KG1 (cell line): ENCODE results near the gene SLN.
"Not testable (repeated sequence)": the region's sequence is repeated elsewhere in the genome, so short reads cannot be mapped to it uniquely, and the experiment has no call there.

Source experiments
- DNase-seq: peaks from one replicate; lab custom pipeline; 2025; lab: John Stamatoyannopoulos, UW

Gene SLN

DNA sequence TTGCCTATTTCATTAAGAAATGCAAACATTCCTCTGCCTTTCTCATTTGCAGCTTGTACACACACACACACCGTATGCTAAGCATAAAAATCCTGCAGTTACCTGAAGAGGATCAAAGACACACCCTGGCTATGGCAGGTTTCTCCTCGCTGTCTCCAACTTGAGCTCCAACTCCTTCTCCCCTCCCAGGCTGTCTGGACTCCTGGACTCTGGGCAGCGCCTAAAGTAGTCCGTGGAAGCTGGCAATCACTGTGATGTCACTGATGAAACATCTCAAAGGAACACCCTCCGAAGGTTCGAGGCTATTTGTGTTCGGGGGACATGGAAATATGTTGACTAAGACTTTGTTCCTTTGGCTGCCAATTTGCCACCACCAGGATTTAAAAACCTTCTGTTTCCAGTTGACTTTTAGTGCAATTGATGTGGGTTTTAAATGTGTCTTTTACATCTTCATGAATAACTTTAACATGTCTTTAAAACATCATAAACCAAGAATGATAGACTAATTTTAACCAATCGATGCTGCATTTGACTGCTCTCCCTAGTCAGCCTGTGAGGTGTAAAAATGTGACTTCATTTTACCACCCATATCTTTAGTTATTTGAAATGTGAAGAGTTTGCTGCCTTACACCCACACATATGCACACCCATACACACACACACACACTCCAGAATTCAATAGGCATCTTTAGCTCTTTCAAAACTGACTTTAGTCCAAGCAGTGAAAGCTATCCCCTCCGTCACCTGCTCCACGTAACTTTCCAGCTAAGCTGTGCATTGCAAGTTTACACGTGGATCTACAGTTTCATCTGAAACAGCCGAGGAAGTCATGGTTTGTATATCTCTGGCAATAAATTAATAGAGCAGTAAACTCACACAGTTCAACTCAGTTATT, at the start of gene SLN:
TSS of gene SLN (minus strand) at position 196 of the 895 bp plus-strand sequence.
- DNase-seq, result no peak

DNA sequence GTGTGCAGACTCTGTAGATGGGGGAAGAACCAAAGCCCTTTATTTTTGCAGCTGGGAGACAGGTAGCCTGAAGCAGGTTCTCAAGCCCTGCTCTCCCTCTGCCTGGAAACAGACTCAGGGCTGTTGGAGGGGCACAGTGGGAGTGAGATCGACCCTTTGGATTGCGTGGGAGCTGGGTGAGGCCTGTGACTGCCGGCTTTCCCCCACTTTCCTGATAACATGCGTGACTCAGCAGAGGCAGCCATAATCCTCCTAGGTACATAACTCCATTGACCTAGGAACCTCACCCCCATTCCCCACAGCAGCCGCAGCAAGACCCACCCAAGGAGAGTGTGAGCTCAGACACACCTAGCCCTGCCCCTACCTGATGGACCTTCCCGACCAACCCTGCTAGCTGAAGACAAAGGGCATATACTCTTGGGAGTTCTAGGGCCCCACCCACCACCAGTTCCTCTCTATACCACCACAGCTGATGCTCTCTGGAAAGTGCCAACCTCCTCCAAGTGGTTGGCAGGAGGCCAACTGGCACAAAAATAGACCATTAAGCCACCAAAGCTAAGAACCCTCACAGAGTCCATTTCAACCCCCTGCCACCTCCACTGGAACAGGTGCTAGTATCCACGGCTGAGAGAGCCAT, 47.0 kb upstream of the SLN start:
- not testable (repeated sequence) for DNase-seq

DNA sequence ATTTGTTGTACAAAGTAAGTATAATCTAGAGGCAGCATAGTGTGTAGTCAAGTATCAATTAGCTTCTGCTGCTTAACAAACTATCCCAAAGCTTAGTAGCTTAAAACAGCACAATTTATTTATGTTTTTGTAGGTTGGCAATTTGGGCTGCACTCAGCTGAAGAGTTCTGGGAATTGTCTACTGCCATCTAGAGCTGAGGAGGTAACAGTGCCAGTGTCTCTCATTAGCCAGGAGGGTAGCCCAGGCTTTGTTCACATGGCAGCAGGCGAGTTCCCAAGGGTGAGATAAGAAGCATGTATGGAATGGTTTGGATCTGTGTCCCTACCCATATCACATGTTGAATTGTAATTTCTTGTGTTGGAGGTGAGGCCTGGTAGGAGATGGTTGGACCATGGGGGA, 45.8 kb upstream of the SLN start:
- no peak for DNase-seq

DNA sequence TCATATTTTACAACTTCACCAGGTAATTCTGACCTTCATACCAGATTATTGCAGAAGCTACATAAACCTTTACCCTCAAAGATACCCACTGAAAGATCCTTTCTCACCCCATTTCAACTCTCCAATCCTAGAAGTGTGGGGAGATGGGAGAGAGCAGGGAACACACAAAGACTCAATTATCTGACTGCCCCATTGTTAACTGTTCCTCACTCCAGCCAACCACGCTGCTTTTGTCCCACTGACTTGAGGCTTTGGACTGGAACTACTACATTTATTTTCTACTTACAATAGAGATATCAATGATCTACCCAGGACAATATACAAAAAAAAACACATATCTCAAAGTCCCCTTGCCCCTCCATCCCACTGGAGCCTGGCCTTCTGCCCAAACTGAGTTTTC, 44.7 kb upstream of the SLN start:
- DNase-seq, result no peak

DNA sequence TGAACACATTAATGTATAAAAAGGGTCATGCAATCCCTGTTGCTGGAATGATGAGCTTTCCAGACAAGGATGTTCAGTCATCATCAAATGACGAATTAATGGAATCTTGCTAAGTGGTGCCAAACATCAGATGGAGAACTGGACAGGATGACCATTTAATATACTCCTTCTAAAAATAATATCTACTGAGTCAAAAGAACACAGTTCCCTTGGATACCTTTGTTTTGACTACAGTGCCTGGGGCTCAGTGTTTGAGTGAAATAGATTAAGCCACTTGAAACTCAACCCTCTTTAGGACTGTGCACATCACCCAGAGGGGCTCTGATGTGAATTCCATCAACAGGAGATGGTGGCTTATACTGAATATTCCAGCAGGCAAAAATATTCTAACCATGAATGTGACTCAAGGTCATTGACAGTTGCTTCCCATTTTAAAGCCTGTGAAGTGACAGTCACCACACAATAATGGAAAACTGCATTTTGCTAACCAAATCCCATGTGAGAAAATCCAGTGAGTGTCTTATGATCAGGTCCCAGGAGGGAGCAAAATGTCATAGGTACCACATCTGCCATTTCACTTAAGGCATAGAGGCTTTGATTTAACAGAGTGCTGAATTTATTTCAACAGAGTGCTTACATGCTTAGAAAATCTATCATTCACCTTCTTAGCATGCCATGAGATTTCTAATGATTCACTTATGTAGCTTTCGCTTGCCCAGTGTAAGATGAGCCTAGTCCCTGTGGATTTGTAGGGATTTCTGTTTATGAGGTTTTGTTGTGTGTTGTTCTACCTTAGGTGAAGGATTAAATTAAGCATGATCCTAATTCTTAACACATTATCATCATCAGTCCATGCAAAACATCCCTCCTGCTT, 41.3 kb upstream of the SLN start:
- no peak for DNase-seq

DNA sequence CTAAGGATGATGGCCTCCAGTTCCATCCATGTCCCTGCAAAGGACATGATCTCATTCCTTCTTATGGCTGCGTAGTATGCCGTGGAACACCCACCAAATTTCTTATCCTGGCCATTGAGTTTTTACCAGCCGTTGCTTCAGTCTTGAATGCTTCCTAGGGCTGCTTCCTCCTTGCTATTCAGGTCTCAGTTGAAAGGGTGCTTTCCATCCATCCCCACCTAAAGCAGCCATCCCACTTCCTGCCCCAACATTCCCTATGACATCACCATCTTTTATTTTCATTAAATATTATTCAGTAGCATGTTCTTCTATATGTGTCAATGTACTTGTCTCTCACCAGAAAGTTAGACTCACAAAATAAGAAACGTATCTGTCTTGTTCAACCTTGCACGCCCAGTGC, 40.7 kb upstream of the SLN start:
- no peak for DNase-seq

DNA sequence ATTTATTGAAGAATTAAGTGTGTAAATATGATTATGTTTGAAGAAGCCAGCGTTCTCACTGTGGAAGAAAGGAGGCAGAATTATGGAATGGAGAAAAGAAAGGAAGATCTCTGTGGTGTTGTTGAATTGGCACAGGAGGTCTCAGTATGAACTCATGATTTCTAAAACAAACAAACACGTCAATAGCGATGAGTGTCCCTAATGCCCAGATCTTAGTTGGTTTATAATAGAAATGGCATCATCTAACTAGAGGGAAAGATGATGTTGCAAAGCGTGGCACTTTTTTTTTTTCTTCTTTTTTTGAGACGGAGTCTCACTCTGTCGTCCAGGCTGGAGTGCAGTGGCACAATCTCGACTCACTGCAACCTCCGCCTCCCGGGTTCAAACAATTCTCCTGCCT, 39.2 kb upstream of the SLN start:
- no peak for DNase-seq

DNA sequence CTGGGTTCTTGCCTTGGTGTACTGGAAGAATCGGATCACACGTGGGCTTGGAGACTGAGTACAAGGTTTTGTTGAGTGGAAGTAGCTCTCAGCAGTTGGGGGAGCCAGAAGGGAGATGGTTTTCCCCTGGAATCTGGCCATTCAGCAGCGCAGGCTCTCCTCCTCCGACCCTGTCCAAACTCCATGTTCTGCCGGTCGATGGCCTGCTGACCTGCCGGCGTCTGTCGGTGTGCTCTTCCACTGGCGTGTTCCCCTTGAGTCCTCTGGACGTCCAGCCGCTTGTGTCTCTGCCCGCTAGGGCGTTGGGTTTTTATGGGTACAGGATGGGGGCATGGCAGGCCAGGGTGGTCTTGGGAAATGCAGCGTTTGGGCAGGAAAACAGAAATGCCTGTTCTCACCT, 38.5 kb upstream of the SLN start:
- DNase-seq, result no peak

DNA sequence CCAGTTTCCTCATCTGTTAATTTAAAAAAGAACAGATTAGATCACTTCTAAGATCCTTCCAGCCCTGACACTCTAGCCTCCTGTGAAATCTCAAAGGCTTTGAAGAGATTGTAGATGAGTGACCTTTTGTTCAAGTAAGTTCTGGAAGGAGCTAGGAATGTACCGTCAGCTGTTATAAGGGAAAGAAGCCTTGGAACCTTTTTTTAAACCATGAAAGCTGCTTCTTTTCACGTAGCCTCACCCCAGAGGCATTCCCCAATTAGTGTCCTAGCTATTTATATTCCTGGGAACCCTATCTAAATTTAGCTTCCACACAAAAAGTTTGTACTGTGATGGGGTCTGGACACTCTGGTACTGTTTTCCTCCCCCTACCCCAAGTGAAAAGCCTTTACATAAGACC, 35.8 kb upstream of the SLN start:
- DNase-seq, result no peak

DNA sequence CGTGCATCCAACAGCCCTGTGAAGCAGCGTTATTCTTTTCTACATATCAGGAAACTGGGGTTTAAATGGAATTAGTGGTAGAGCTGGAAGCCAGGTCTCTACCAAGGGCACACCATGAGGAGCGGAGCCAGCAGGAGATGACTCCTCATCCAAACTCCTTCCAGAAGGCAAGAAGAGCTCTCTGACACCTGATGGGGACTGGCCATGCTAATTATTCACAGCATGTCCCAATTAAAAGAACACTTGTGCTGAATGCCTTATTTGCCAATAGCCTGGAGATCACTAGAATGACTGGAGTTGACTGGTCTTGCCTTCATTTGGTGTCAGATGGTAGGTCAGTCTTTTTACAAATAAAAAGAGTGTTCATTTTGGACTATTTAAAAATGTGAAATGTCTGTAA, 32.9 kb upstream of the SLN start:
- DNase-seq, result no peak

DNA sequence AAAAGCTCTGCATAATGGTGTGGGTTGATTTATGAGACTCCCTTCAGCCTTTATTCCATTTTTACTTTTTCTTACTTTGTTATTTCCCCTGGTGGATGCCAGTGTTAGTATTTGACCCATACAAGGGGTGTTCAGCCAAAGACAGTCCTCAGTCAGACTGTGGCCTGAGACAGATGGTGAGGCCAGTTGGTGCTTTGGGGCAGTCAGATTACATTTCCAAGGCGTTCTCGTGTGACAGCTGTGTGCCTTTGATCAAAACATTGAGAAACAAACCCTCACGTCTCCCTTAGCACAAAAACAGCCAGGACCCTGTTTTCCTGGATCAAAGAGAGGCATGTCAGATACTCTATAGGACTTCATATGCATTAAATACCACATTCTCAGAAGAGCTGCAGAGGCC, 31.3 kb upstream of the SLN start:
- no peak for DNase-seq

DNA sequence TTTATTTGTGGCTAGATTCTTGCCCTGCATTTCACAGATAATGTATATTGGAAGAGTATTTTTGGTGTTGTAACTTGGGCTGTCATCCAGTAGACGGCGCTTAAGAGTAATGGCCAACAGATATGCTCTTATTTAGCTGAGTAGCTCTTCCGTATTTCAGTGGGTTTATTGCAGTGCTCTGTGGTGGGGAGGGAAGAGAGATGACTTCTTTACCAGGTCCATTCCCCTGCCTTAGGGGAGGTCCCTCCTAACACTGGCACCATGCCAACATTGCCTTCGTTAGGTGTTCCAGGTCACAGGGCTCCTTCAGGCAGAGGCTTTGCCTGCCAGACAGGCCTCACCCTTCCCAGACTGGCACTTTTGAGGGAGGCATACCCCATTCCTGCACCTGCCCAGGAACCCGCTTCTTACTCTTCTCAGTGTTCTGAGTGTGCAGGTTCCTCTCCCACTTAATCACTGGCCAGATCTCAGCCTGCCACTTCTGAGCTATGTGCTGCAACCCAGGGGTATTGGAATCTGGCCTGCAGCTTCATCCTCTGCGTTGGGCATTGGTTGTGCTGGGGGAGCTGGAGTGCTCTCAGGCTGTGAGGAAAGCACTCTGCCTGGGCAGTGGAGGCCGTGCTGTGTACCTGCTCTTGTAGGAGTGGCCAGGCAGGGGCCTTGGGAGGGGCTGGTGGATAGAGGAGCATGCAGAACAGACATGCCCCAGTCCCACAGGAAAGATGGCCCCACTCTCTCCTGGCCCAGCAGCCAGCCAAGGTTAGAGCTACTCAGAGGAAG, 29.4 kb upstream of the SLN start:
- DNase-seq, result peak; percentile 15

DNA sequence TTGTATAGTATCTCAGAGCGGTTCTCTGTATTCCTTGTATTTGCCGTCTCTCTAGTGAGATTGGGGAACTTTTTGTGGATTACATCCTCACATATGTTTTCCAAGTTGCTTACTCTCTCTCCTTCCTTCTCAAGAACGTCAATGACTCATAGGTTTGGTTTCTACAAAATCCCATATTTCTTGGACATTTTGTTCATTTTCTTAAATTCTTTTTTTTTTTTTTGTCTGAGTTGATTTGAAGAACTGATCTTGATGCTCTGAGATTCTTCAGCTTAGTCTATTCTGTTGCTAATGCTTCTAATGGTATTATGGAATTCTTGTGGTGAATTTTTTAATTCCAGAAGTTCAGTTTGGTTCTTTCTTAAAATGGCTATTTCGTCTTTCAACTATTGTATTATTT, 28.4 kb upstream of the SLN start:
- DNase-seq, result no peak

DNA sequence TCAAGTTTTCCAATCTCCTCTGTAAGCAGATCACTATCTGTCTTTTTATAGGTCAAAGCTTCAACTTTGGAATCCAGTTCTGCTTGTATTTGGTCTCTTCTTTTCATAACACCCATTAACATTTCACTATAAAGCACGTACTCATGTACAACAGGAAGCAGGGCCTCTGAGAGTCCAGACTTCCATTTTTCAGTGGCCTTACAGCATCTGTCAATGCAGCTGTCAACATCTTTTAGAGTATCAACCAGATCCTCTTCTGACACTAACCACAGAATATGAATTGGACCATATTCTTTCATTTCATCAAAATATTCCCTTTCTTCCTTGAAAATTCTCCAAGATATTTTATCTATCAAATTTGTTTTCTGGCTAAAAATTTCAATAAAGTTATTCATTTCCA, 24.7 kb upstream of the SLN start:
- DNase-seq, result no peak

DNA sequence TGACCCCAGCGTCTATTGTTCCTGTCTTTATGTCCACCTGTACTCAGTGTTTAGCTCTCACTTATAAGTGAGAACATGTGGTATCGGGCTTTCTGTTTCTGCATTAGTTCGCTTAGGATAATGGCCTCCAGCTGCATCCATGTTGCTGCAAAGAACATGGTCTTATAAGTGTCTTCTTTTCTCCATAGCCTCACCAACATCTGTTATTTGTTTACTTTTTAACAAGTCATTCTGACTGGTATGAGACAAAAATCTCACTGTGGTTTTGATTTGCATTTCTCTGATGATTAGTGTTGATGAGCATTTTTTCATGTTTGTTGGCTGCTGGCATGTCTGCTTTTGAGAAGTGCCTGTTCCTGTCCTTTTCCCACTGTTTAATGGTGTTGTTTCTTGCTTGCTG, 21.7 kb upstream of the SLN start:
- DNase-seq, result no peak

DNA sequence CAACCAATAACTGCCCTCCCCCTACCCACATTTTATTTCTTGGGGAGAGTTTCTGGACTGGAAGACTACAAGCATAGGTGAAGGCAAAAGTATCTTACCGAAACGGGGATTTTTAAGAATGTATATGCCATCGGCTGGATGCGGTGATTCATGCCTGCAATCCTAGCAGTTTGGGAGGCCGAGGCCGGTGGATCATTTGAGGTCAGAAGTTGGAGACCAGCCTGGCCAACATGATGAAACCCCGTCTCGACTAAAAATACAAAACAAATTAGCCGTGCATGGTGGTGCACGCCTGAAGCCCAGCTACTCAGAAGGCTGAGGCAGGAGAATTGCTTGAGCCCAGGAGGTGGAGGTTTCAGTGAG, 20.8 kb upstream of the SLN start:
- no peak for DNase-seq

DNA sequence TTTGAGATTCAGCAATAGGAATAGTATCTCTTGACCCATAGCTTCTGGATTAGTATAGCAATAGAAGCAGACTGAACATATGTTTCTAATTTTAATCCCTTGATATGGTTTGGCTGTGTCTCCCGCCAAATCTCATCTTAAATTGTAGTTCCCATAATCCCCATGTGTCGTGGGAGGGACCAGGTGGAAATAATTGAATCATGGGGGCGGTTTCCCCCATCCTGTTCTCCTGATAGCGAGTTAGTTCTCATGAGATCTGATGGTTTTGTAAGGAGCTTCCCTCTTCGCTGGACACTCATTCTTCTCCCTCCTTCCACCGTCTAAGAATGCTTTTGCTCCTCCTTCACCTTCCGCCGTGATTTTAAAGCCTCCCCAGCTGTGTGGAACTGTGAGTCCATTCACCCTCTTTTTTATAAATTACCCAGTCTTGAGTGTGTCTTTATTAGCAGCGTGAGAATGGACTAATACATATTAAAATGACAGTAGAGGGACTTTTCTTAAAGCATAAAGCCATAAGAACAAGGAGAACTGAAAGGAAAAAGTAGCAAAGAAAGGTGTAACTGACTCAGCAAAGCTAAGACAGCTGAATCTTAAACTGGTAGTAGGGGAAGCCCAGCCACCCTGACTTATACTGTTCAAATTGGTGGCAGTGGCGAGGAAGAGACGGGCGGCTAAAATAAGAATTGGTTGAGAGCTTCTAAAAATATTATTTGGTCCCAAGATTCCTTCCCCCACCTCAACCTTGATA, 20.3 kb upstream of the SLN start:
- DNase-seq, result no peak

DNA sequence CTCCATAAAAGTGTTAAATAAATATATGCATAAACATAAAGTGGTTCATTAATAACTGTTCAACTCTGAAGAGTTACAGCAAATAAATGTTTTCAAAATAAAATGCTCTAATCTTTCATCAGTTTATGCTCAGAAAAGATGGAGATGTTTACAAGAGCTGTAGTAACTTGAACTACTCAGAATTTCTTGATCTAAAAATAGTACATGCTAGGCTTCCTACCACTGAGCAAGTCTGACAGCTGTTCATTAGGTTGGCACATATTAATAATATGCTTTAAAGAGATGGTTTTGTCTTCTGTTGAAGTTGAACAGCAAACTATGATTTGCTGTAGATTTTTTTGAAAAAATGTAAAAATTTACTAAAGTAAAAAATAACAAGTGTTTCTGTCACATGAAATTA, 10.8 kb upstream of the SLN start:
- DNase-seq, result no peak

DNA sequence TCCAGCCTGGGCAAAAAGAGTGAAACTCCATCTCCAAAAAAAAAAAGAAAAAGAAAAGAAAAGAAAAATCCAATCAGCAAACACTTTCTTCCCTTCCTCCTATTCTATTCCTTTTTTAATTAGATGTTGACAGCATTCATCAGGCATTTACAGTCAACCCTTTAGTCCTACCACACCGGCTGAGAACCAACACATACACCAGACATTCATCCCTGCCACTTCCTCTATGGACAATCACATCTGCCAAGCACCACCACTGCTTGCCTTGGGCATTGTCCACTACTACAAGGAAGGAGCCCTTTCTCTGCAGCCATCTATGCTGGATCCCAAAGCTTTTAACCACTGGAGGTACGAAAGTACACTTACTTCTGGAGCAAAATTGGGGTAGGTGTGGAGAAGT, 9.4 kb upstream of the SLN start:
- DNase-seq, result no peak

DNA sequence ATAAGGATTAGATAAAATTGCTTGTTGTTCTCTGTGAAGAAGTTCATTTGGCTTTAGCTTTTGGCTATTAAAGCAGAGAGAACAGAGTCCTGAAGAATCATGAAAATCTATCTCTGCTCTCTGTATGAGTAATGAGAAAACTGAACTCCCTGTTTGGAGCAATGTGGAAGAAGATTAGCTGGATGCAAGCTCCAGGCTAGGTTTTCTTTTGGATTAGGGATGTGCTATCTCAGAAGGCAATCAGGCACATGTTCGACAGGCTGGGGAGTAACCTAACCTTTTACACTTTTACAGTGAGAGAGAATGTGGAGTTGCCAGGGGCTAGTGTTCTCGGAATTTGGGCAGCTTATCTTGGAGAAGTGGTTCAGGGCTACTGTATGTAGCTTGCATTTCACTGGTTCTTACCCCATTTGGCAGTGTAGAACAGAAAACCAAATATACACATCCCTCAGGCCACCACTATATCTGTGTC, 8.5 kb upstream of the SLN start:
- no peak for DNase-seq
